Stromal cell of bone marrow (primary cell): ENCODE results near the gene SMAD3.
A peak's percentile ranks its signal among the peaks of the same experiment; 100 is the strongest.
"Not testable (repeated sequence)": the region's sequence is repeated elsewhere in the genome, so short reads cannot be mapped to it uniquely, and the experiment has no call there.

ENCODE experiments used
- DNase-seq: peaks from one replicate; pipeline ENCODE4 v3.0.0-alpha.2; 2012; ENCODE audit warnings: low read depth

SMAD3 gene

GRCh38 chr15:67065531-67066005 is at the start of gene SMAD3:
SMAD3 (plus strand) TSS chr15:67065602; CDS start chr15:67066155, 553 bp downstream.
- DNase-seq: peak; percentile 92

DNA sequence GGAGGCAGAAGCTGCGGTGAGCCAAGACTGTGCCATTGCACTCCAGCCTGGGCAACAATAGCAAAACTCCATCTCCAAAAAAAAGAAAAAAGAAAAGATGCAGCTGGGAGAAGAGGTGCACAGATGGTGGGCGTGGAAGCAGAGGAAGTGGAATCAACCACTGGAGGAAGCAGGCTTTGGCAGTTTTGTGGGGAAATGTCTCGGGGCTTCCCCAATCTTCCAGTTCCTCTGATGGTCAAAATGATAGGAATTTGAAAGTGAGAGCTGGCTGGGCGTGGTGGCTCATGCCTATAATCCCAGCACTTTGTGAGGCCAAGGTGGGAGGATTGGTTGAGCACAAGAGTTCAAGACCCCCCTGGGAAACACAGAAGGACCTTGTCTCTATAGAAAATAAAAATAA is 48.1 kb upstream of the SMAD3 start:
- no peak for DNase-seq

- no peak for DNase-seq
Measured at GRCh38 chr15:67018026-67018425, 47.4 kb upstream of the SMAD3 start.

- DNase-seq: no peak
Measured at GRCh38 chr15:67018441-67018840, 47.0 kb upstream of the SMAD3 start.

DNA sequence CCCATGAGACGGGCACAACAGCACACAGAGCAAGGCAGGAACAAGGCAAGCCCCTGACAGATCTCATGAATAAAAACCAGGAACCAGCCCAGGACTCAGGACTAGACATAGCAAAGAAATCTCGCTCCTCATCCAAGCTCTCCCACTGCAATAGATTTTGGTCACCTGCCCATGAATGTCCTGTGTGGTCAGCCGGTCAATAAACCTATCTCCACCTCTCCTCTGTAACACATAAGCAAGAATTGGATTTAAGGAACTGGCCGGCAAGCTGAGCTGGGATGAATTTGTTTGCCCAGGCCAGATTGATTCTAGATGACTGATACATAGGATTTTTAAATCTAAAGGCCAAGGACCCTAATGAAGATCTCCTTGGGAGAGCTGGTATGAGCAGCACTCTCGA is 46.3 kb upstream of the SMAD3 start:
- DNase-seq: no peak

- DNase-seq: no peak
Measured at GRCh38 chr15:67019884-67020520, 45.4 kb upstream of the SMAD3 start.

DNA sequence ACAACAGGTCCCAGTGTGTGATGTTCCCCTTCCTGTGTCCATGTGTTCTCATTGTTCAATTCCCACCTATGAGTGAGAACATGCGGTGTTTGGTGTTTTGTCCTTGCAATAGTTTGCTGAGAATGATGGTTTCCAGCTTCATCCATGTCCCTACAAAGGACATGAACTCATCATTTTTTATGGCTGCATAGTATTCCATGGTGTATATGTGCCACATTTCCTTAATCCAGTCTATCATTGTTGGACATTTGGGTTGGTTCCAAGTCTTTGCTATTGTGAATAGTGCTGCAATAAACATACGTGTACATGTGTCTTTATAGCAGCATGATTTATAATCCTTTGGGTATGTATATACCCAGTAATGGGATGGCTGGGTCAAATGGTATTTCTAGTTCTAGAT is 44.7 kb upstream of the SMAD3 start:
- DNase-seq: not testable (repeated sequence)

DNA sequence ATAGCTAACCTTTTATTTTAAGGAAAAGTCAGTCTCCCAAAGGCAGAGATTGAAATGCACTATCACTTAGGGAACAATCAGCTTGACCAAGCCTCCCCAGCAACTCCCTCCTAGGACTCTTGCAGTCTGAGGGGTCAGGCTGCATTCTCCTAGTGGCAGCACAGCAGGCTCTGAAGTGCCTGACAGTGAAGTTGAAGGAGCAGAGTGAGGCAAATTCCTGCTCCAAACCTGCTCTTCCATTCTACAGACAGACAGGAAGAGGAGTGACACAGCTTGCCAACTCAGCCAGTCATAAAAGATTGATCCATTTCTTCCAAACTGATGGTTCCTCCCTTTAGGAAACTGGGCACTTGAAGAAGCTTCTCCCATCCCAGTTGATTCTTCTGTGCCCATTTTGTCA is 43.9 kb upstream of the SMAD3 start:
- no peak for DNase-seq

GRCh38 chr15:67022587-67023105 is 42.8 kb upstream of the SMAD3 start:
- no peak for DNase-seq

DNA sequence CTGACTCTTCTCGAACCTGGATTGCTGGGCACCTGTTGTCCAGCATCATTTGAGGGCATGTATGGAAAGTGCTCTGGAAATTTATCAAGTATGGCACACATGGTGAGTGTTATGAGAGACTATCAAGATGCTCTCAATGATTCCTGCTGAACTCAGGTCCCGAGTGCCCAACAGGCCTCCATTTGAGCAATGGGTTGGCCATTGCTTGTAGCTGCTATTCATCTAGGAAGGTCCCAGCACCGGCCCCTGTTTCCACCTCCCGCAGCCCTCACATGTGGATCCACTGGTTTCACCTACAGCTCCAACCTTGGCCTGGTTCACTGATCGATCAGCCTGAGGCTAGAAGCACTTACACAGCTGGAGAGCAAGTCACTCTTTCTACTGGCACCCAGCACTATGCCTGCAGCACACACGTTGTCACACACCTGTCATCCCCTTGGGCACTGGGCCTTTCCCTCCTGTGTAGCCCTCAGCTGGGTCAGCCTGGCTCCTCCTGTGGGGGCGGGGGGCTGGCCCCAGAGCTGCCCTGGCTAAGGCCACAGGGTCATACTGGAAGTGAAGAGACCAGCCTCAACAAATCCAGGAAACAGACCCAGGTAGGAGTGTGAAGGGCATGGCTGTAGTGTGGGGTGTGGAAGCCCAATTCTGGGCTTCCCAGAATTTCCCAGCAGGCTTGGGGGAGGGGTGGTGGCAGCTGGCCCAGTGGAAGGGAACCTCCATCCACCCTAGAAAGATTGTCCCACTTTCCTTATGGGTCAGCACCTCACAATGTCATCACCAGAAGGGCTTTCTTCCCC is 41.7 kb upstream of the SMAD3 start:
- no peak for DNase-seq

GRCh38 chr15:67024314-67024997 is 40.9 kb upstream of the SMAD3 start:
- peak; percentile 94 for DNase-seq

DNA sequence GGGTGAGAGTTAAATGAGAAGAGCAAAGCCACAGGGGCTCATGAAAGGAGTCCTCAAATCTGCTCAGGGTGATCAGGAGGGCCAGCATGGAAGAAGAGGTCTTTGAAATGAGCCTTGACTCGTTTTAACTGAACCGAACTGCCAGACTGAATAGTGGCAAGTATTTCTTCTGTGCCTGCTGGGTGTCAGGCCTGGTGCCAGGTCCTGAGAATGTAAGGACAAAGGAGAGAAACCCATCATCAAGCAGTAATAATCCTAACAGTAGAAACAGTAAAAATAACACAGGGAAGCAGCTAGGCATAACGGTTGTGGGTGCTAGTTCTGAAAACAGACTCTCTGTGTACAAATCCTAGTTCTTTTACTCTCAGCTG is 40.4 kb upstream of the SMAD3 start:
- DNase-seq: no peak

DNA sequence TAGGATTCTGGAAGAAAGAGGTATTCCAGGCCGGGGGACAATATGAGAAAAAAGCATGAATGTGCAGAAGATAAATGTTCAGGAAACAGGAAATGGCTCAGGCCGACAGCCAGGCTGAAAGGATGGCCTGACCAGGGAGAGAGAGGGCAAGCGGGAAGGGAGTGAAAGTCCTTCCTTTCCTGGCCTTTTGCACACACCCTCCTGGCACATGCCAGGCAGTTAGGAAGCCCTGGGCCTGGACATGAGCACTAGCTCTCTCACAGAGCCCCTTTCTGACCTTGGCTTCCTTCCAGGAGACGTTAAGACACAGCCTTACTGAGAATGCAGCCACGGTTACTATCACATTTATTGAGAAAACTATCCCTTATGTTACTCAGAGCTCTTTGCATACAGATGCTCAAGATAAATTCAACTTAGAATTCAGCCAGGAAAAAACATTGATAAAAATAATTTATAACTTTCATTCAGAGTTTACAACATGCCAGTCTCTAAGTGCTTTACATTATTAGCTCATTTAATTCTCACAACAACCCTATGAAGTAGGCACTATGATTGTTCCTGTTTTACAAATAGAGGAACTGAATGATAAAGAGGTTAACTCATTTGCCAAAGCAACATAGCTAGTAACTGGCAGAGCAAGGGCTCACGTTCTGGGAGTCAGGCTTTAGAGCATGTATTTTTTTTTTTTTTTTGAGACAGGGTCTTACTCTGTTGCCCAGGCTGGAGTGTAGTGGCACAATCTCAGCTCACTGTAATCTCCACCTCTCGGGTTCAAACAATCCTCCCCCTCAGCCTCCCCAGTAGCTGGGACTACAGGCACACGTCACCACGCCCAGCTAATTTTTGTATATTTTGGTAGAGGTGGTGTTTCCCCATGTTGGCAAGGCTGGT is 39.4 kb upstream of the SMAD3 start:
- DNase-seq: peak; percentile 47

DNA sequence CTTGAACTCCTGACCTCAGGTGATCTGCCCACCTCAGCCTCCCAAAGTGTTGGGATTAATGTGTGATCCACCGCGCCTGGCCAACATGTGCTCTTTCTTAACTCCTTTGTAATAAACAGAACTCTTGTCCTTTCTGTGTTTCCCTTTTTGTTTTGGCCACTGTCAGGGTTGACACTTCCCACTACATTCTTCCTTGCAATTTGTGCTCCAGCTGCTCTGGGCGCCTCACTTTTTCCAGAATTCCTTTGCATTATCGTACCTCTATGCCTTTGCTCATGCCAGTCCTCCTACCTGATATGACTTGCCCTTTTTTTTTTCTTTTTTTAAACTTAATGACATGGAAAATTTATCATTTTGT is 38.8 kb upstream of the SMAD3 start:
- no peak for DNase-seq

- DNase-seq: not testable (repeated sequence)
Measured at GRCh38 chr15:67028440-67028839, 37.0 kb upstream of the SMAD3 start.

DNA sequence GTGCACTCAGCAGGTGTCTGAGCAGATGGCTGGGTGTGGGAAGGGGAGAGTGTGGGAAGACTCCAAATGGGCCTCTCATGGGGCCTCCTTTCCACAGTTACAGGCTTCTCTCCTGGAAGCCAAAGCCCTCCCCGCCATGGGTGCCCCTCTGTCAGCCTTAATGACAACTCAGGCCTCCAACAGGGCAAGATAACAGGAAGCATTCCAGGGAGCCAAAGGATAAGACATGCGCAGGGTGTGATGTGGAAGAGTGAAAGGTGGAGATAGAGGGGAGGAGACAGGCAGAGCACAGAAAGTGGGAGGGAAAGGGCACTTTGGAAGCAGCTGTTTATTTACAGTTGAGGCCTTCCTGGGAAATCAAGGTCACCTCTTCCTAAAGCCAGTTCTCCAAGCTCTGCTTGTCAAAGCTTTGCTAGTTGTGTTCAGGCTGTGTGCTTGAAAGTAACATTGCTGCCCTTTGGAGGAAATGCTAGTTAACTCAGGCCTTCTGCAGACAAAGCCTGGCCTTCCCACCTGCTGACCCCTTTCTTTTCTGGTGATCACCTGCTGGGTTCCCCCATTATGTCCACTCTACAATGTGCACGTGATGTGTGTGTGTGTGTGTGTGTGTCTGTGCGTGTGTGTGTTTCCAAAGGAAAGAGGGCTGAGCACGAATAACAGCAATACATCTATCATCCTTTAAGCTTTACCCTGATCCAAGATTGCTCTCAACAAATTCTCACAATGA is 35.2 kb upstream of the SMAD3 start:
- no peak for DNase-seq

- DNase-seq: no peak
Measured at GRCh38 chr15:67031331-67031730, 34.1 kb upstream of the SMAD3 start.

GRCh38 chr15:67032608-67033007 is 32.8 kb upstream of the SMAD3 start:
- no peak for DNase-seq

DNA sequence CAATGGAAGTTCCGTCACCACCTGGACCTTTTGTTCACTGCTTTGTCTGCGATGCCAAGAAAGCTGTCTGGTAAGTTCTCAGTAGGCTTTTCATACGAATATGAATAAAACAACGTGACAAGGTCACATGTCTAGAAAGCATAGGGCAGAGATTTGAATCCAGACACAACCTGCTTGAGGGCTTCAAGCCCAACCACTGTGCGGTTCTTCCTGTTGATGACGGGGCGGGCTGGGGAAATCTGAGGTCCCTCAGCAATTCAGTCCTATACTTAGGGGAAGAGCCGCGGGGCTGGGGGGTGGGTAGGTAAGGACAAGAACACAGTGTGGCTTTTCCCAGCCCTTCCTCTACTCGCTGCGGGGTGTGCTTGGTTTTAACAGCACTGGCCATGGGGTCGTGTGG is 32.4 kb upstream of the SMAD3 start:
- no peak for DNase-seq

- no peak for DNase-seq
Measured at GRCh38 chr15:67033571-67034044, 31.8 kb upstream of the SMAD3 start.

DNA sequence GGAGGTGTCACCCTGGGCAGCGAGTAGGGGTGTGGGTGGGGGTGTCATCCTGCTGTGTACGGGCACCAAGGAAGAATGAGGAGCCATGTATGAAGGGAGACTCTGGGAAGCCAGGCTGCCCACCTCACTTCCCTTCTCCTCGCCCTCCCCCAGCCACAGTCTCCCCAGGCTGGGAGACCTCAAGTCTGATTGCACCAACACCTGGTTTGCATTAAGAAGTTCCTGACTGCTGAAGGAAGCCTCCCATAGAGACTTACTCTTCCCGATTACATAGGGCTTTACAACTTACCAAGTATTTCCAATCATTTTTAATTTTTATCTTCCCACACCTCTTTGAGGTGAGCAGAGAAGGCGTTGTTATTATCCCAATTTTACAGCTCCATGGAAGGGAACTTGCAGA is 29.5 kb upstream of the SMAD3 start:
- DNase-seq: no peak
